Activated T-cell treated with anti-CD3 and anti-CD28 coated beads, Interleukin-2, amount 50 U/mL, for 72 hours (primary cell): ENCODE data around the gene AOPEP. TPM values are rescaled to one million over a fixed set of nuclear protein-coding genes. Genes with fewer than 3 reads are reported as not detected.

ENCODE experiments used
- ATAC-seq, 2 donors: fragments of 150-1000 bp; cut with Tn5 transposase; replicated peaks in 1 of 2; 2 replicates each; pipeline ENCODE4 v1.10.0; 2021; ENCODE audit warnings: moderate library complexity in 2 of 2, mild to moderate bottlenecking in 1 of 2
- DNase-seq, 2 donors: peaks; one replicate each; pipeline ENCODE4 v3.0.0; 2021 to 2022; ENCODE audit warnings: mixed read lengths in 1 of 2
- H3K27ac Mint-ChIP-seq: one replicate; pipeline ENCODE4 v1.8.0; 2022; ENCODE audit warnings: mild to moderate bottlenecking, moderate library complexity, mixed read lengths
- H3K27me3 Mint-ChIP-seq: one replicate; pipeline ENCODE4 v1.8.0; 2022; ENCODE audit warnings: low read depth, mixed read lengths
- H3K36me3 Mint-ChIP-seq, 2 donors: one replicate each; pipeline ENCODE4 v1.8.0; 2022; ENCODE audit warnings: mixed read lengths in 2 of 2, mild to moderate bottlenecking in 1 of 2; ENCODE audit not compliant: insufficient read depth in 2 of 2
- H3K4me1 Mint-ChIP-seq: one replicate; pipeline ENCODE4 v1.8.0; 2022; ENCODE audit warnings: low read depth, mixed read lengths
- H3K4me3 Mint-ChIP-seq, 2 donors: one replicate each; pipeline ENCODE4 v1.8.0; 2022; ENCODE audit warnings: mild to moderate bottlenecking in 2 of 2, mixed read lengths in 2 of 2, moderate library complexity in 2 of 2
- H3K9me3 Mint-ChIP-seq, 2 donors: one replicate each; pipeline ENCODE4 v1.8.0; 2022; ENCODE audit warnings: mixed read lengths in 2 of 2
- total RNA-seq, 2 donors: library from RNA; stranded (reverse); gene quantifications; one replicate each; pipeline ENCODE4 v1.2.3, GENCODE V29; 2022

Gene AOPEP
- total RNA-seq, 2 donors from 2014 or later = 9.0 to 13.2 TPM

DNA sequence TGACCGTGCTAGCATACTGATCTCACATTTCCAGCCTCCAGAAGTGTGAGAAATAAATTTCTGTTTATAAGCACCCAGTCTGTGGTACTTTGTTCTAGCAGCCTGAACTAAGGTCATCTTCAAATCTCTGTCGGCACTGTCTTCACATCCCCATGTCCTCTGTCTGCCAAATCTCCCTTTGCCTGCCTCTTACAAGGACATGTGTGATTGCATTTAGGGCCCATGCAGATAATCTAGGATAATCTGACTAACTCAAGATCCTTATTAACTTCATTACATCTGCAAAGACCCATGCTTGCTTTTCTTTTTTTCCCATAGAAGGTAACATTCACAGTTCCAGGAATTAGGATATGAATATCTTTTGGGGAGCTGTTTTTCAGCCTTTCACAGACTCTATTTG lies 132.7 kb downstream of the AOPEP start:
- Mint-ChIP-seq H3K36me3 (peaks cover 3 to 5% of the 10 kb centered on the region in 2 donors), H3K9me3 (peaks cover 1 to 3% of the 10 kb centered on the region in 2 donors), H3K27ac (no peak overlapping the region), H3K4me1 (peaks cover 42% of the 10 kb centered on the region), H3K27me3 (no peaks in the 10 kb centered on the region), H3K4me3 (no peak overlapping the region)
- no peak for ATAC-seq
- no peak for DNase-seq

GRCh38 chr9:94859891-94860290 lies 133.4 kb downstream of the AOPEP start:
- no peaks in the 10 kb centered on the region for H3K27me3 Mint-ChIP-seq
- DNase-seq (no peak), ATAC-seq (no peak)
- peaks cover 3 to 5% of the 10 kb centered on the region in 2 donors for H3K36me3 Mint-ChIP-seq
- peaks cover 1 to 3% of the 10 kb centered on the region in 2 donors for H3K9me3 Mint-ChIP-seq
- H3K27ac Mint-ChIP-seq = peak overlapping the region; percentile 44
- H3K4me3 Mint-ChIP-seq = peak overlapping the region; percentile 44 to 65
- H3K4me1 Mint-ChIP-seq = peaks cover 42% of the 10 kb centered on the region

- Mint-ChIP-seq H3K4me1 (peaks cover 42% of the 10 kb centered on the region), H3K27me3 (no peaks in the 10 kb centered on the region), H3K27ac (peak overlapping the region; percentile 58), H3K36me3 (peaks cover 3 to 5% of the 10 kb centered on the region in 2 donors), H3K4me3 (peak overlapping the region; percentile 65 to 66), H3K9me3 (peaks cover 1 to 3% of the 10 kb centered on the region in 2 donors)
- DNase-seq (peak; percentile 70 to 74), ATAC-seq (peak; percentile 88 to 90)
Observed at GRCh38 chr9:94860678-94861588, 134.4 kb downstream of the AOPEP start.

DNA sequence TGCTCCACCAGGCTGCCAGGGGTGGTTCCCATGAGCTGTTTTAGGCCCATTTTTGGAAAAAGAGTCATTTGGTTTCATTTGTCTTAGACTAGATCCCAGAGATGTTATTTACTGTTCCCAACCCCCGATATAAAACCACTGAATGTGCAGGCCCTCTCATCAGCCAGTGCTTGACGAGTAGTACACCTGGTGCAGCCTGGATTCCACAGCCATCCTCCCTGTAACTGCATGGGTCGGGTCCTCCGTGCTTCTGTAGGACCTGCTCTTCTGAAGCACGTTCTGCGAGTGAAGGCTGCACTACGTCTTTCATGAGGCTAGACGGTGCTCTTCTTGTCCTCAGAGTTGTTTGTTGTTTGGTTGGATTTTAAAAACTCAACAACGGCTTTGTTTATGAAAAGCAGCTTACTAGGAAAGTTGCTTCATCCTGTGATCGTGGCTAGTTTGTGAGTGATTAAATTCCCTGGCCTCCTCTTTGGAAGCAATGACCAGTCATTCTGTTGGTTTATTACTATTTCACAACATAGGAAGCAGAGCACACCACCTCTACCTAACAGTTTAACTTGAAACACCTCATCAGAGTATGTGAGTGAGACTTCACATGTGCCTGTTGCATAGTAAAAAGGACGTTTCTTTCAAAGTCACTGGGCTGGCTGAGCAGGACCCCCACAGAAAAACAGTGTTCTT lies 135.2 kb downstream of the AOPEP start:
- peak overlapping the region; percentile 65 to 66 for H3K4me3 Mint-ChIP-seq
- peak; percentile 14 to 28 for ATAC-seq
- H3K4me1 Mint-ChIP-seq = peaks cover 42% of the 10 kb centered on the region
- peak overlapping the region; percentile 58 for H3K27ac Mint-ChIP-seq
- H3K36me3 Mint-ChIP-seq = peaks cover 3 to 5% of the 10 kb centered on the region in 2 donors
- no peak for DNase-seq
- peaks cover 1 to 3% of the 10 kb centered on the region in 2 donors for H3K9me3 Mint-ChIP-seq
- H3K27me3 Mint-ChIP-seq = no peaks in the 10 kb centered on the region

- H3K27me3 Mint-ChIP-seq = no peaks in the 10 kb centered on the region
- no peak overlapping the region for H3K4me3 Mint-ChIP-seq
- no peak overlapping the region for H3K27ac Mint-ChIP-seq
- no peak for ATAC-seq
- DNase-seq = no peak
- peaks cover 0 to 3% of the 10 kb centered on the region in 2 donors for H3K36me3 Mint-ChIP-seq
- H3K4me1 Mint-ChIP-seq = peaks cover 43% of the 10 kb centered on the region
- no peaks in the 10 kb centered on the region for H3K9me3 Mint-ChIP-seq
Observed at GRCh38 chr9:94864196-94864595, 137.7 kb downstream of the AOPEP start.

DNA sequence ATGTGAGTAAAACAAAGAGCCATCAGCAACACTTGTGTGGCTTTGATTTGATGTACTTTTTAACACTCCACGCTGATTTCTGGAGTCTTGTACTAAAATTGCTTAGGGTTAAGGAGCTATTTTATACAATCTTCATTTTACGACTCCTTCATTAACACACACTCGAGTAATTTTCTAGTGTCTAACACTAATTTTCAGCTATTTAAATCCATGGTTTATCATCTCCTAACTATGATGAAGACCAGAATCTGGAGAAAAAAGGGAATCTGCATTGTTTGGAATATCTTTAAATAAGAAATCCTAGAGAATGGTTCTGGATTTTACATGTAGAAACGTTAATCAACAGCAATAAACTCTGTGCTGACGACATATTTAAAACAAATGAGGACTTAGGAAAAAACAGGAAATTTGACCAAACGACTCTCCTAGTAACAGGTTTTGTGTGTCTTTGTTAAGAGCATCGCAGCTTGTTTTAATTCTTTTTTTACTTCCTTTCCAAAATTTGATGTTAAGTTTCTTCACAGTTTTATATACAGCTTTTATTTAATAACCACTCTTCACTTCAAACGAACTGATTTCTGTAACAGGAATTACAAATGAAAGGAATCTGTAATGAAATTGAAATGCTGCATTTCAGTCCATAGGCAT lies 138.5 kb downstream of the AOPEP start:
- Mint-ChIP-seq H3K4me3 (no peak overlapping the region), H3K36me3 (peaks cover 0 to under 1% of the 10 kb centered on the region in 2 donors), H3K27ac (no peak overlapping the region), H3K27me3 (no peaks in the 10 kb centered on the region), H3K4me1 (peaks cover 45% of the 10 kb centered on the region), H3K9me3 (no peaks in the 10 kb centered on the region)
- ATAC-seq = no peak
- DNase-seq = no peak

- Mint-ChIP-seq H3K4me1 (peaks cover 45% of the 10 kb centered on the region), H3K27ac (no peak overlapping the region), H3K36me3 (peaks cover 0 to under 1% of the 10 kb centered on the region in 2 donors), H3K27me3 (no peaks in the 10 kb centered on the region), H3K9me3 (no peaks in the 10 kb centered on the region), H3K4me3 (no peak overlapping the region)
- DNase-seq (no peak), ATAC-seq (no peak)
Observed at GRCh38 chr9:94865582-94866452, 139.3 kb downstream of the AOPEP start.

GRCh38 chr9:94866770-94867169 lies 140.3 kb downstream of the AOPEP start:
- Mint-ChIP-seq H3K4me3 (no peak overlapping the region), H3K27ac (no peak overlapping the region), H3K9me3 (no peaks in the 10 kb centered on the region), H3K36me3 (peaks cover 0 to 3% of the 10 kb centered on the region in 2 donors), H3K4me1 (peaks cover 45% of the 10 kb centered on the region), H3K27me3 (no peaks in the 10 kb centered on the region)
- no peak for ATAC-seq
- DNase-seq = no peak

- Mint-ChIP-seq H3K9me3 (no peaks in the 10 kb centered on the region), H3K27me3 (peaks cover under 1% of the 10 kb centered on the region), H3K27ac (no peak overlapping the region), H3K36me3 (peaks cover 0 to 3% of the 10 kb centered on the region in 2 donors), H3K4me1 (peaks cover 44% of the 10 kb centered on the region), H3K4me3 (no peak overlapping the region)
- DNase-seq (no peak), ATAC-seq (no peak)
Observed at GRCh38 chr9:94867281-94867841, 140.9 kb downstream of the AOPEP start.

- DNase-seq = no peak
- H3K36me3 Mint-ChIP-seq = peaks cover 0 to 3% of the 10 kb centered on the region in 2 donors
- peaks cover 5% of the 10 kb centered on the region for H3K27me3 Mint-ChIP-seq
- H3K9me3 Mint-ChIP-seq = no peaks in the 10 kb centered on the region
- no peak overlapping the region for H3K4me3 Mint-ChIP-seq
- no peak overlapping the region for H3K27ac Mint-ChIP-seq
- ATAC-seq = no peak
- H3K4me1 Mint-ChIP-seq = peaks cover 43% of the 10 kb centered on the region
Observed at GRCh38 chr9:94867842-94868312, 141.4 kb downstream of the AOPEP start.

GRCh38 chr9:94868464-94868863 lies 142.0 kb downstream of the AOPEP start:
- Mint-ChIP-seq H3K4me1 (peaks cover 47% of the 10 kb centered on the region), H3K4me3 (no peak overlapping the region), H3K36me3 (peaks cover 0 to 3% of the 10 kb centered on the region in 2 donors), H3K27me3 (peaks cover 9% of the 10 kb centered on the region), H3K27ac (no peak overlapping the region), H3K9me3 (no peaks in the 10 kb centered on the region)
- no peak for DNase-seq
- no peak for ATAC-seq

- H3K4me3 Mint-ChIP-seq = peak overlapping the region; percentile 17 to 35
- H3K36me3 Mint-ChIP-seq = peaks cover 0 to 3% of the 10 kb centered on the region in 2 donors
- H3K4me1 Mint-ChIP-seq = peaks cover 43% of the 10 kb centered on the region
- H3K27me3 Mint-ChIP-seq = peaks cover 9% of the 10 kb centered on the region
- H3K9me3 Mint-ChIP-seq = no peaks in the 10 kb centered on the region
- peak overlapping the region; percentile 30 for H3K27ac Mint-ChIP-seq
- DNase-seq (peak in 1 of 2 donors; percentile 19), ATAC-seq (peak in 1 of 2 donors; percentile 40)
Observed at GRCh38 chr9:94869415-94869843, 142.9 kb downstream of the AOPEP start.
